HepG2 (cell line): ENCODE data around the gene GPATCH3. TPM values are rescaled to one million over a fixed set of nuclear protein-coding genes. Genes with fewer than 3 reads are reported as not detected.
A peak's percentile ranks its signal among the peaks of the same experiment; 100 is the strongest.

Experiments
- DMTF1 ChIP-seq: sonication (generic); formaldehyde crosslinking; IDR thresholded peaks from 2 replicates; pipeline ENCODE4 v1.4.0; 2020; ENCODE audit warnings: mild to moderate bottlenecking, missing genetic modification reagents
- ETV6 ChIP-seq: sonication (generic); formaldehyde crosslinking; conservative IDR thresholded peaks from 2 replicates; pipeline ENCODE4 v1.4.0; 2020; ENCODE audit warnings: missing genetic modification reagents
- HOXA7 ChIP-seq: sonication (generic); formaldehyde crosslinking; IDR thresholded peaks from 2 replicates; pipeline ENCODE4 v1.8.1; 2022; ENCODE audit warnings: mild to moderate bottlenecking, missing genetic modification reagents, moderate library complexity
- KDM2A ChIP-seq: sonication (generic); formaldehyde crosslinking; IDR thresholded peaks from 2 replicates; pipeline ENCODE4 v1.4.0; 2020; ENCODE audit warnings: low read depth, missing genetic modification reagents, borderline replicate concordance
- MTERF4 ChIP-seq: sonication (generic); formaldehyde crosslinking; IDR thresholded peaks from 2 replicates; pipeline ENCODE4 v1.8.0; 2023; ENCODE audit warnings: mild to moderate bottlenecking, missing genetic modification reagents
- NFAT5 ChIP-seq: sonication (generic); formaldehyde crosslinking; IDR thresholded peaks from 2 replicates; pipeline ENCODE4 v1.4.0; 2020; ENCODE audit warnings: missing genetic modification reagents
- NONO ChIP-seq, 2 experiments: fragments of 450-650 bp in 1 of 2; sonication (generic) in 1 of 2; formaldehyde crosslinking in 1 of 2; IDR thresholded peaks in 1 of 2; conservative IDR thresholded peaks in 1 of 2; 2 replicates each; pipeline versions ENCODE4 v1.6.1 to v1.8.0; 2017 to 2022; ENCODE audit warnings: mild to moderate bottlenecking in 1 of 2, missing genetic modification reagents in 1 of 2, moderate library complexity in 1 of 2
- RFXAP ChIP-seq: sonication (generic); formaldehyde crosslinking; IDR thresholded peaks from 2 replicates; pipeline ENCODE4 v1.4.0; 2020; ENCODE audit warnings: missing genetic modification reagents, borderline replicate concordance
- TMF1 ChIP-seq: sonication (generic); formaldehyde crosslinking; IDR thresholded peaks from 2 replicates; pipeline ENCODE4 v1.8.1; 2022; ENCODE audit warnings: low read depth, missing genetic modification reagents
- ZFP90 ChIP-seq: sonication (generic); formaldehyde crosslinking; IDR thresholded peaks from 2 replicates; pipeline ENCODE4 v1.8.0; 2022; ENCODE audit warnings: missing genetic modification reagents, mild to moderate bottlenecking, inconsistent platforms, borderline replicate concordance
- ZNF432 ChIP-seq: sonication (generic); formaldehyde crosslinking; IDR thresholded peaks from 2 replicates; pipeline ENCODE4 v1.5.0; 2020; ENCODE audit warnings: missing genetic modification reagents, mild to moderate bottlenecking, borderline replicate concordance
- ZNF572 ChIP-seq: sonication (generic); formaldehyde crosslinking; IDR thresholded peaks from 2 replicates; pipeline ENCODE4 v1.5.1; 2020; ENCODE audit warnings: mild to moderate bottlenecking, missing genetic modification reagents
- ZSCAN21 ChIP-seq: sonication (generic); formaldehyde crosslinking; IDR thresholded peaks from 2 replicates; pipeline ENCODE4 v1.8.0; 2022; ENCODE audit warnings: mild to moderate bottlenecking, missing genetic modification reagents, moderate library complexity, borderline replicate concordance
- ZSCAN22 ChIP-seq: sonication (generic); formaldehyde crosslinking; IDR thresholded peaks from 2 replicates; pipeline ENCODE4 v1.4.0; 2020; ENCODE audit warnings: mild to moderate bottlenecking, missing genetic modification reagents
- polyA plus RNA-seq, 8 experiments: library from polyadenylated mRNA; depleted of rRNA in 3 of 8; stranded (reverse) in 7 of 8; unstranded in 1 of 8; fragments of >200 nt; fragmentation: Illumina TruSeq in 4 of 8; extraction: Trizol in 4 of 8; gene quantifications; 2 replicates each; pipeline versions ENCODE4 v1.2.1 to v1.2.3, GENCODE V29; 2011 to 2016; ENCODE audit warnings: low read depth in 4 of 8, missing spikeins in 1 of 8, mixed read lengths in 1 of 8; ENCODE audit not compliant: insufficient read depth in 1 of 8
- total RNA-seq, 5 experiments: library from RNA; depleted of rRNA; stranded (reverse); fragments of >200 nt; fragmentation: Illumina TruSeq; extraction: Trizol; gene quantifications; 2 replicates each; pipeline ENCODE4 v1.2.3, GENCODE V29; 2016; ENCODE audit warnings: low read depth in 1 of 5
- TF ChIP-seq, protein P1 (sequence below): sonication (generic); formaldehyde crosslinking; IDR thresholded peaks from 2 replicates; pipeline ENCODE4 v1.4.0; 2020; ENCODE audit warnings: missing genetic modification reagents
- TF ChIP-seq, protein P2 (sequence below): IDR thresholded peaks from 2 replicates; pipeline ENCODE4 v1.6.1; 2016; ENCODE audit warnings: control low read depth
- TF ChIP-seq, protein P3 (sequence below): sonication (generic); formaldehyde crosslinking; IDR thresholded peaks from 2 replicates; pipeline ENCODE4 v1.8.1; 2023; ENCODE audit warnings: mild to moderate bottlenecking, missing genetic modification reagents, borderline replicate concordance

The GPATCH3 gene
- total and polyA plus RNA-seq, 2 of the 13 experiments (the other 11 are each of a cell fraction or from before 2014, with no cell fraction given), result 8.3 to 11.0 TPM

- TF ChIP-seq ZNF432 (0 out of 2 replicates have a peak, but pooled peaks have one; percentile 9), ETV6 (CRISPR knock-in tag) (no peak), TMF1 (CRISPR knock-in tag) (peak; percentile 24; the same call in 1 of the 2 replicates), ZSCAN22 (CRISPR knock-in tag) (no peak), KDM2A (peak; percentile 2; the same call in 1 of the 2 replicates), ZFP90 (CRISPR knock-in tag) (no peak), ZSCAN21 (CRISPR knock-in tag) (no peak), NONO (IDR thresholded peaks at IDR 0.05) (no peak), NONO (CRISPR knock-in tag; conservative IDR thresholded peaks at IDR 0.05) (no peak), DMTF1 (CRISPR knock-in tag) (no peak), ZNF572 (CRISPR knock-in tag) (0 out of 2 replicates have a peak, but pooled peaks have one; percentile 86), HOXA7 (CRISPR knock-in tag) (no peak), RFXAP (CRISPR knock-in tag) (no peak), MTERF4 (CRISPR knock-in tag) (no peak), NFAT5 (CRISPR knock-in tag) (no peak)
- TF ChIP-seq, protein P1, sequence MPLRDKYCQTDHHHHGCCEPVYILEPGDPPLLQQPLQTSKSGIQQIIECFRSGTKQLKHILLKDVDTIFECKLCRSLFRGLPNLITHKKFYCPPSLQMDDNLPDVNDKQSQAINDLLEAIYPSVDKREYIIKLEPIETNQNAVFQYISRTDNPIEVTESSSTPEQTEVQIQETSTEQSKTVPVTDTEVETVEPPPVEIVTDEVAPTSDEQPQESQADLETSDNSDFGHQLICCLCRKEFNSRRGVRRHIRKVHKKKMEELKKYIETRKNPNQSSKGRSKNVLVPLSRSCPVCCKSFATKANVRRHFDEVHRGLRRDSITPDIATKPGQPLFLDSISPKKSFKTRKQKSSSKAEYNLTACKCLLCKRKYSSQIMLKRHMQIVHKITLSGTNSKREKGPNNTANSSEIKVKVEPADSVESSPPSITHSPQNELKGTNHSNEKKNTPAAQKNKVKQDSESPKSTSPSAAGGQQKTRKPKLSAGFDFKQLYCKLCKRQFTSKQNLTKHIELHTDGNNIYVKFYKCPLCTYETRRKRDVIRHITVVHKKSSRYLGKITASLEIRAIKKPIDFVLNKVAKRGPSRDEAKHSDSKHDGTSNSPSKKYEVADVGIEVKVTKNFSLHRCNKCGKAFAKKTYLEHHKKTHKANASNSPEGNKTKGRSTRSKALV (CRISPR knock-in tag), result no peak
- TF ChIP-seq, protein P2, sequence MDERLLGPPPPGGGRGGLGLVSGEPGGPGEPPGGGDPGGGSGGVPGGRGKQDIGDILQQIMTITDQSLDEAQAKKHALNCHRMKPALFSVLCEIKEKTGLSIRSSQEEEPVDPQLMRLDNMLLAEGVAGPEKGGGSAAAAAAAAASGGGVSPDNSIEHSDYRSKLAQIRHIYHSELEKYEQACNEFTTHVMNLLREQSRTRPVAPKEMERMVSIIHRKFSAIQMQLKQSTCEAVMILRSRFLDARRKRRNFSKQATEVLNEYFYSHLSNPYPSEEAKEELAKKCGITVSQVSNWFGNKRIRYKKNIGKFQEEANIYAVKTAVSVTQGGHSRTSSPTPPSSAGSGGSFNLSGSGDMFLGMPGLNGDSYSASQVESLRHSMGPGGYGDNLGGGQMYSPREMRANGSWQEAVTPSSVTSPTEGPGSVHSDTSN (CRISPR knock-in tag), result no peak
- TF ChIP-seq, protein P3, sequence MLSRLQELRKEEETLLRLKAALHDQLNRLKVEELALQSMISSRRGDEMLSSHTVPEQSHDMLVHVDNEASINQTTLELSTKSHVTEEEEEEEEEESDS (CRISPR knock-in tag), result 0 out of 2 replicates have a peak, but pooled peaks have one; percentile 19
Measured at GRCh38 chr1:26913389-26913753, 13.1 kb upstream of the GPATCH3 start (continued).
